ENCODE measurements around the gene C17orf67.

- TF ChIP-seq, protein P1, sequence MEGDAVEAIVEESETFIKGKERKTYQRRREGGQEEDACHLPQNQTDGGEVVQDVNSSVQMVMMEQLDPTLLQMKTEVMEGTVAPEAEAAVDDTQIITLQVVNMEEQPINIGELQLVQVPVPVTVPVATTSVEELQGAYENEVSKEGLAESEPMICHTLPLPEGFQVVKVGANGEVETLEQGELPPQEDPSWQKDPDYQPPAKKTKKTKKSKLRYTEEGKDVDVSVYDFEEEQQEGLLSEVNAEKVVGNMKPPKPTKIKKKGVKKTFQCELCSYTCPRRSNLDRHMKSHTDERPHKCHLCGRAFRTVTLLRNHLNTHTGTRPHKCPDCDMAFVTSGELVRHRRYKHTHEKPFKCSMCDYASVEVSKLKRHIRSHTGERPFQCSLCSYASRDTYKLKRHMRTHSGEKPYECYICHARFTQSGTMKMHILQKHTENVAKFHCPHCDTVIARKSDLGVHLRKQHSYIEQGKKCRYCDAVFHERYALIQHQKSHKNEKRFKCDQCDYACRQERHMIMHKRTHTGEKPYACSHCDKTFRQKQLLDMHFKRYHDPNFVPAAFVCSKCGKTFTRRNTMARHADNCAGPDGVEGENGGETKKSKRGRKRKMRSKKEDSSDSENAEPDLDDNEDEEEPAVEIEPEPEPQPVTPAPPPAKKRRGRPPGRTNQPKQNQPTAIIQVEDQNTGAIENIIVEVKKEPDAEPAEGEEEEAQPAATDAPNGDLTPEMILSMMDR (IDR thresholded peaks at IDR 0.05) = no peak
- no peak for TF ChIP-seq POLR2A (IDR thresholded peaks at IDR 0.05)
Measured at GRCh38 chr17:56824503-56824902, 9.2 kb downstream of the C17orf67 start.

All from uterus (tissue), 2 donors.